Measurements from ENCODE around the gene CDH7. TPM values are rescaled to one million over a fixed set of nuclear protein-coding genes. Genes with fewer than 3 reads are reported as not detected.

Gene CDH7, protein sequence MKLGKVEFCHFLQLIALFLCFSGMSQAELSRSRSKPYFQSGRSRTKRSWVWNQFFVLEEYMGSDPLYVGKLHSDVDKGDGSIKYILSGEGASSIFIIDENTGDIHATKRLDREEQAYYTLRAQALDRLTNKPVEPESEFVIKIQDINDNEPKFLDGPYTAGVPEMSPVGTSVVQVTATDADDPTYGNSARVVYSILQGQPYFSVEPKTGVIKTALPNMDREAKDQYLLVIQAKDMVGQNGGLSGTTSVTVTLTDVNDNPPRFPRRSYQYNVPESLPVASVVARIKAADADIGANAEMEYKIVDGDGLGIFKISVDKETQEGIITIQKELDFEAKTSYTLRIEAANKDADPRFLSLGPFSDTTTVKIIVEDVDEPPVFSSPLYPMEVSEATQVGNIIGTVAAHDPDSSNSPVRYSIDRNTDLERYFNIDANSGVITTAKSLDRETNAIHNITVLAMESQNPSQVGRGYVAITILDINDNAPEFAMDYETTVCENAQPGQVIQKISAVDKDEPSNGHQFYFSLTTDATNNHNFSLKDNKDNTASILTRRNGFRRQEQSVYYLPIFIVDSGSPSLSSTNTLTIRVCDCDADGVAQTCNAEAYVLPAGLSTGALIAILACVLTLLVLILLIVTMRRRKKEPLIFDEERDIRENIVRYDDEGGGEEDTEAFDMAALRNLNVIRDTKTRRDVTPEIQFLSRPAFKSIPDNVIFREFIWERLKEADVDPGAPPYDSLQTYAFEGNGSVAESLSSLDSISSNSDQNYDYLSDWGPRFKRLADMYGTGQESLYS
- total RNA-seq = not detected

DNA sequence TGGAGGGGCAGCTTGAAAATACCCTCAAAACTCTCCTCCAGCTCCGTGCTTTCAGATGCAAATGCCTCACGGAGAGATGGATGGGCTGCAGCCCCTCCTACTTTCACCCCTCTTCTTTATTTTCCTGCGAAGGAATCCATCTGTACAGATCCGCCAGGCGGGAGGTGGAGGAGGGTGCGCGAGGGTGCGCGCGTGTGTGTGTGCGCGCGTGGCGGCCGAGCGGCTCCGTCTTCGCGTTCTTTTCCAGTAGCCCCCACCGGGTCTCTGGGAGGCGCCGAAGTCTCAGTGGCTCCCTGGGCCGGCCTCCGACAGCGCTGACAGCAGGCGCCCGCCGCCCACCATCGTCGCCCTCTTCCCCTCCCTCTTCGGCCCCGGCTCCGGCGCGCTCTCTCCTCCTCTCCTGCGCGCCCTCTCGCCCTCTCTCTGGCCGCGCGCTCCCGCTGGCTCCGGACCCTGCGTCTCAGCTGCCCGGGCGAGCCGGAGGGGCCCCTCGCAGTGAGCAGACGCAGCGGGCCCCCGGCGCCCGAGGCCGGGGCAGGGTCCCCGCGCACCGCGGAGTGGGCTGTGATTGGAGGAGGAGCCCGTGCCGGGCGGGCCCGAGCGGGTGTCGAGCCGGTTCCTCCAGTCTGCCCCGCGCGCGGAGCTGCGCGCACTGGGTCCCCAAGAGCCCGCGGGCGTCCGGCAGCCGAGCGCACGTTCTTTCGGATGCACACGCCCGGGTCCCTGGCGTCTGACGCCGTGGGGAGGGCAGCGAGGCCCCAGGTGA, at the start of gene CDH7:
Gene CDH7 (plus strand): TSS at position 624 of the 766 bp plus-strand sequence. CDS start 11,831 bp downstream, outside the sequence.
- Mint-ChIP-seq H3K27ac (no peak within 1 kb of the TSS), H3K9me3 (peaks cover 2% of the 10 kb centered on the region), H3K36me3 (no peaks in the 10 kb centered on the region), H3K4me3 (no peak within 1 kb of the TSS), H3K27me3 (peaks cover 37% of the 10 kb centered on the region), H3K4me1 (no peaks in the 10 kb centered on the region)
- no peak for DNase-seq

DNA sequence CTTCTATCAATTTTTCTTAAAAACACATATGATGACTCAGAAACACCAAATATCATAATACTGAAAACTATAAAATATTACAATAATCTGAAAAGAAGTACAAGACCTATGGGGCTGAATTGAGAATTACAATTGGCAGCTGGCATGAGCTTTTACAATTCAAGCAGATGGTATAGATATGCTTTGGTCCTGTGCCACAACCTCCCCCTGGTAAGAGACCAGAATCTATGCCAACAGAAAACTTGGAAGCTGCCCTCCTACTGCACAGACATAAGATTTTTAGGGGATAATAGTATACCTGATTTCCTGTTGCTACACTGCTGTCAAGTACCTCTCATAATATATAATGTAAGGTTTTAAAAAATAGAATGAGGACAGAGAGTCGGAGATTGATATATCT, 46.8 kb upstream of the CDH7 start:
- Mint-ChIP-seq H3K9me3 (peaks cover 4% of the 10 kb centered on the region), H3K27me3 (no peaks in the 10 kb centered on the region), H3K27ac (no peak overlapping the region), H3K4me1 (no peaks in the 10 kb centered on the region), H3K4me3 (no peak overlapping the region), H3K36me3 (no peaks in the 10 kb centered on the region)
- no peak for DNase-seq

- H3K27ac Mint-ChIP-seq = no peak overlapping the region
- peaks cover 4% of the 10 kb centered on the region for H3K9me3 Mint-ChIP-seq
- H3K27me3 Mint-ChIP-seq = no peaks in the 10 kb centered on the region
- DNase-seq = no peak
- no peak overlapping the region for H3K4me3 Mint-ChIP-seq
- no peaks in the 10 kb centered on the region for H3K4me1 Mint-ChIP-seq
- no peaks in the 10 kb centered on the region for H3K36me3 Mint-ChIP-seq
Measured at GRCh38 chr18:65706646-65707045, 44.2 kb upstream of the CDH7 start.

- no peak overlapping the region for H3K4me3 Mint-ChIP-seq
- no peak for DNase-seq
- peaks cover 7% of the 10 kb centered on the region for H3K9me3 Mint-ChIP-seq
- no peak overlapping the region for H3K27ac Mint-ChIP-seq
- no peaks in the 10 kb centered on the region for H3K36me3 Mint-ChIP-seq
- H3K27me3 Mint-ChIP-seq = no peaks in the 10 kb centered on the region
- no peaks in the 10 kb centered on the region for H3K4me1 Mint-ChIP-seq
Measured at GRCh38 chr18:65711493-65711892, 39.3 kb upstream of the CDH7 start.

- no peak for DNase-seq
- Mint-ChIP-seq H3K4me3 (no peak overlapping the region), H3K27ac (no peak overlapping the region), H3K27me3 (no peaks in the 10 kb centered on the region), H3K4me1 (no peaks in the 10 kb centered on the region), H3K36me3 (no peaks in the 10 kb centered on the region), H3K9me3 (peaks cover 4% of the 10 kb centered on the region)
Measured at GRCh38 chr18:65721619-65722018, 29.2 kb upstream of the CDH7 start.

- no peaks in the 10 kb centered on the region for H3K36me3 Mint-ChIP-seq
- no peaks in the 10 kb centered on the region for H3K9me3 Mint-ChIP-seq
- H3K27ac Mint-ChIP-seq = no peak overlapping the region
- DNase-seq = no peak
- no peaks in the 10 kb centered on the region for H3K4me1 Mint-ChIP-seq
- no peak overlapping the region for H3K4me3 Mint-ChIP-seq
- no peaks in the 10 kb centered on the region for H3K27me3 Mint-ChIP-seq
Measured at GRCh38 chr18:65725251-65726050, 25.4 kb upstream of the CDH7 start.

GRCh38 chr18:65735155-65735554, 15.7 kb upstream of the CDH7 start:
- H3K36me3 Mint-ChIP-seq = no peaks in the 10 kb centered on the region
- H3K4me3 Mint-ChIP-seq = no peak overlapping the region
- no peaks in the 10 kb centered on the region for H3K27me3 Mint-ChIP-seq
- DNase-seq = no peak
- H3K27ac Mint-ChIP-seq = no peak overlapping the region
- H3K9me3 Mint-ChIP-seq = peaks cover 1% of the 10 kb centered on the region
- H3K4me1 Mint-ChIP-seq = no peaks in the 10 kb centered on the region

DNA sequence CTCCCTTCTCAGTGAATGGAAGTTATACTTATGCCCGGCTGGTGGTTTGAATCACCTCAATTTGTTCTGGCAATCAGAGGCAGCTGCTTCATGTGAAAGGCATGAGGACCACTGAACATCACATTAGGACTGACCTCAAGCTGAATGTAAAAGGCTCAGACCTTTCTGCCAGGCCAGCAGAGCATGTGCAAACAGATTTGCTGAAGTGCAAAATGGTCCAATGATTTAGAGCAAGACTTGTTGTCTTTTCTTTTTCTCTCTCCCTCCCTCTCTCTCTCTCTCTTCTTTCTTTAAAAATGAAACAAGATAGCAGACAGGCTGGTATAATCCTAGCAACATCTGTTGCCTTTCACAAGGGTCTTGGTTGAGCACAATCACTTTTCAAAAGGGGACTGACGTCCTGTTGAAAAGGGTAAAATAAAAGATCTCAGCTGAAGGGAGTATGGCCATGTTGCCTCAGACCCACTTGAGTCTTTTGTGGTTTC, 13.3 kb upstream of the CDH7 start:
- no peaks in the 10 kb centered on the region for H3K36me3 Mint-ChIP-seq
- H3K4me1 Mint-ChIP-seq = no peaks in the 10 kb centered on the region
- H3K27ac Mint-ChIP-seq = no peak overlapping the region
- no peaks in the 10 kb centered on the region for H3K27me3 Mint-ChIP-seq
- DNase-seq = no peak
- H3K4me3 Mint-ChIP-seq = no peak overlapping the region
- peaks cover 1% of the 10 kb centered on the region for H3K9me3 Mint-ChIP-seq

DNA sequence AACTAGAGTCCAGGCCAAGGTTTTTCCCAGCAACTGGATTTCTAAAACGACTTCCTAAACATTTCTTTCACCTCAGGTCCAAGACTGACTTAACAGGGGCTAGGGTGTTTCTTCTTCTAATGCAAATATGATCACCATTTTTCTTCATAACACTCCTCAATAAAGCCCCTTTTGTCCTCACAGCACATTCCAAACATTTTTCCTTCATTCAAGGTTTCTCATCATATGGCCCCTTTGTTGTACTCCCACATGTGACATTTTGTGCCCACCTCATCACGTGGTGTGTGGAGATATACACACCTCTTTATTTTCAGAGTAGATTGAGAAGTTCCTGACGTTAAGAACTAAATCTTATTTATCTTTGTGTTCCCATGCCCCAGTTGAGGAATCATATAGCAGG, 3.9 kb upstream of the CDH7 start:
- Mint-ChIP-seq H3K27me3 (peaks cover 33% of the 10 kb centered on the region), H3K36me3 (no peaks in the 10 kb centered on the region), H3K4me3 (no peak overlapping the region), H3K27ac (no peak overlapping the region), H3K4me1 (no peaks in the 10 kb centered on the region), H3K9me3 (peaks cover 2% of the 10 kb centered on the region)
- DNase-seq = no peak

DNA sequence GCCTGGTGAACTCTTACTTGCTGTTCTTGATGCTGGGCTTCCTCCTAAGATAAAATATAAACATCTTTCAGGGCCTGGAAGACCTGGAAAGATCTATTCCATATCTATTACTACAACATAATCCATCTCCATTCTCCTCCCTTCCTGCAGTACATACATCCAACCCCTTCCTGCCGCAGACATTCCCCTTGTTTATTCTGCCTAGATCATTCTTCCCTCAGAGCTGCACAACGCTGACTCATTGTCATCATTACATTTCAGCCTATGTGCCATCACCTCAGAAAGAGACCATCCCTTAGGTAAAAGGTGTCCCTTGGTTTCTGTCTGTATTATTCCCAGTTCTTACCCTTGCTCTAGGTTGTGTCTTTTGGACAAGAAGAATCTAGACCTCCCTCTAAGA, 2.5 kb upstream of the CDH7 start:
- no peak for DNase-seq
- no peaks in the 10 kb centered on the region for H3K36me3 Mint-ChIP-seq
- no peaks in the 10 kb centered on the region for H3K4me1 Mint-ChIP-seq
- no peak overlapping the region for H3K27ac Mint-ChIP-seq
- no peak overlapping the region for H3K4me3 Mint-ChIP-seq
- peaks cover 37% of the 10 kb centered on the region for H3K27me3 Mint-ChIP-seq
- peaks cover 2% of the 10 kb centered on the region for H3K9me3 Mint-ChIP-seq

- Mint-ChIP-seq H3K4me1 (no peaks in the 10 kb centered on the region), H3K36me3 (no peaks in the 10 kb centered on the region), H3K9me3 (peaks cover 2% of the 10 kb centered on the region)
Measured at GRCh38 chr18:65749841-65750240, 971 bp upstream of the CDH7 start.

DNA sequence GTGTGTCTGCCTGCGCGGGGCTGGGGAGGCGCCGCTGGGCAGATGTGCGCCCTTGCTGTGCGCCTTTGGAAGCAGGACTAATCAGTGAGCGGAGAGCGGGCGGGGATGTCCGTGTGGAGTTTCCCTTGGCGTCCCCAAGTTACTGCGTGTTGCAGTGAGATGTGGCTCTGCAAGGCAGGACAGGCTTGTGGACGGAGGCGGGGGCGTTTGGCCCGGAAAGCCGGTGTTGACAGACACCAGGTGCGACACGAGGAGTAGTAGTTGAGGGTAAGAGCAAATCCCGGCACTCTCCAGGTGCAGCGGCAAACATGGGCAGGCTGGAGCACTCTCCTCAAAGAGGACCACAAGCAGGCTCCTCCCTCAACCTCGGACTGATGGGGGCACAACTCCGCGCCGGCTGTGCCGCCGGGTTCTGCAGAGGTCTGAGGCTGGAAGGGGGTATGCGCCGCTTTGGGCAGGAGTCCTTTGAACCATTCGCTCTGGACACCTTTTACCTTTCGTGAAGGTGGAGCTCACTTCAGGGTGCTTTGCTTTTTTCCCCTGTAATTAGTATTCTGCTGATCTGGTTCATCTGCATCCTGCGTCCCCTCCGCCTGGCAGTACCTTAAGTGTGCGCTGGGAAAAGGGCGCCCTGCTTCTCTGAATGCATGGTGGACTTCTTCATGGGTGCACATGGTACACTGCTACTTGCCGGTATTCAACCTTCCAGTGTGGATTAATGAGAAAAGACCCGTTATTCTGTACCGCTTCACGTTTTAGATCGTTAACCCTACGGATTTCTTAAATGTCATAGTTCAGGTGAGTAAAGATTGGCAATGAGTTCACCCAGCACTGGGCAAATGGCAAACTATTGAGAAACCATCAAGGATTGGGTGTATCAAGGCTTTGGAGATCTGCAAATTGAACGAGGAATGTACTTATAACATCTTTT, 608 bp downstream of the CDH7 start:
- Mint-ChIP-seq H3K9me3 (peaks cover 2% of the 10 kb centered on the region), H3K4me1 (no peaks in the 10 kb centered on the region), H3K27me3 (peaks cover 37% of the 10 kb centered on the region), H3K27ac (no peak overlapping the region), H3K4me3 (no peak overlapping the region), H3K36me3 (no peaks in the 10 kb centered on the region)
- DNase-seq = no peak

More at GRCh38 chr18:65749841-65750240, 971 bp upstream of the CDH7 start:
- no peak for DNase-seq
- Mint-ChIP-seq H3K27ac (no peak overlapping the region), H3K4me3 (no peak overlapping the region), H3K27me3 (peaks cover 37% of the 10 kb centered on the region)

GRCh38 chr18:65752625-65753325, 2.0 kb downstream of the CDH7 start:
- Mint-ChIP-seq H3K27me3 (peaks cover 37% of the 10 kb centered on the region), H3K27ac (no peak overlapping the region), H3K4me1 (no peaks in the 10 kb centered on the region), H3K4me3 (no peak overlapping the region), H3K36me3 (no peaks in the 10 kb centered on the region), H3K9me3 (peaks cover 2% of the 10 kb centered on the region)
- DNase-seq = no peak
